Esophagus squamous epithelium (tissue), 4 donors: ENCODE measurements around the gene SEMA4C.

Source experiments
- CTCF ChIP-seq, 6 experiments: fragments of 450-650 bp in 4 of 6; fragments of 200-600 bp in 2 of 6; sonication (generic) in 2 of 6; IDR thresholded peaks; one replicate each; pipeline ENCODE4 v1.5.1; 2016 to 2019; ENCODE audit warnings: antibody characterized with exemption in 6 of 6, mild to moderate bottlenecking in 4 of 6, moderate library complexity in 4 of 6
- POLR2A ChIP-seq, 4 donors: fragments of 450-650 bp; IDR thresholded peaks; one replicate each; pipeline ENCODE4 v1.6.1; 2017; ENCODE audit warnings: antibody characterized with exemption in 4 of 4, mild to moderate bottlenecking in 4 of 4, moderate library complexity in 3 of 4

- TF ChIP-seq POLR2A (IDR thresholded peaks at IDR 0.05) (no peak), CTCF (IDR thresholded peaks at IDR 0.05) (no peak)
Measured at GRCh38 chr2:96909611-96910021, 39.7 kb upstream of the SEMA4C start.
